ENCODE data around the gene SYT1.

The SYT1 gene

GRCh38 chr12:79407671-79408622, 543.4 kb downstream of the SYT1 start:
- H3K4me2 ChIP-seq (ENCODE audit: low read depth, low read length, poor library complexity, severe bottlenecking) = no peak overlapping the region

GRCh38 chr12:79408689-79409088, 544.1 kb downstream of the SYT1 start:
- no peak for TF ChIP-seq EZH2phosphoT487 (conservative IDR thresholded peaks at IDR 0.05; ENCODE audit: low read length)
- Histone ChIP-seq H3K4me3 (ENCODE audit: insufficient read depth, low read length, poor library complexity, severe bottlenecking) (no peak overlapping the region), H3K27me3 (ENCODE audit: low read length) (no peaks in the 10 kb centered on the region), H3K79me2 (ENCODE audit: insufficient read depth, low read length) (no peaks in the 10 kb centered on the region), H3K9ac (ENCODE audit: low read length) (no peak overlapping the region), H2AFZ (ENCODE audit: low read depth, low read length, severe bottlenecking) (no peak overlapping the region), H3K9me2 (replicated peaks; ENCODE audit: insufficient read depth, low read length) (no peaks in the 10 kb centered on the region), H4K20me1 (ENCODE audit: low read depth, low read length) (no peaks in the 10 kb centered on the region), H3K36me3 (ENCODE audit: low read length) (no peaks in the 10 kb centered on the region), H3F3A (ENCODE audit: insufficient read depth) (no peaks in the 10 kb centered on the region), H3K4me2 (ENCODE audit: low read depth, low read length, poor library complexity, severe bottlenecking) (no peak overlapping the region), H3K27ac (ENCODE audit: low read depth, low read length) (no peak overlapping the region), H3K9me3 (ENCODE audit: insufficient read depth, low read length) (no peaks in the 10 kb centered on the region)

More at GRCh38 chr12:79407671-79408622, 543.4 kb downstream of the SYT1 start:
- no peaks in the 10 kb centered on the region for H3K36me3 ChIP-seq (ENCODE audit: low read length)
- H3K9me3 ChIP-seq (ENCODE audit: insufficient read depth, low read length) = no peaks in the 10 kb centered on the region
- H3K79me2 ChIP-seq (ENCODE audit: insufficient read depth, low read length) = no peaks in the 10 kb centered on the region
- no peaks in the 10 kb centered on the region for H3K27me3 ChIP-seq (ENCODE audit: low read length)
- TF ChIP-seq EZH2phosphoT487 (conservative IDR thresholded peaks at IDR 0.05; ENCODE audit: low read length) = no peak
- TF ChIP-seq, protein P1, sequence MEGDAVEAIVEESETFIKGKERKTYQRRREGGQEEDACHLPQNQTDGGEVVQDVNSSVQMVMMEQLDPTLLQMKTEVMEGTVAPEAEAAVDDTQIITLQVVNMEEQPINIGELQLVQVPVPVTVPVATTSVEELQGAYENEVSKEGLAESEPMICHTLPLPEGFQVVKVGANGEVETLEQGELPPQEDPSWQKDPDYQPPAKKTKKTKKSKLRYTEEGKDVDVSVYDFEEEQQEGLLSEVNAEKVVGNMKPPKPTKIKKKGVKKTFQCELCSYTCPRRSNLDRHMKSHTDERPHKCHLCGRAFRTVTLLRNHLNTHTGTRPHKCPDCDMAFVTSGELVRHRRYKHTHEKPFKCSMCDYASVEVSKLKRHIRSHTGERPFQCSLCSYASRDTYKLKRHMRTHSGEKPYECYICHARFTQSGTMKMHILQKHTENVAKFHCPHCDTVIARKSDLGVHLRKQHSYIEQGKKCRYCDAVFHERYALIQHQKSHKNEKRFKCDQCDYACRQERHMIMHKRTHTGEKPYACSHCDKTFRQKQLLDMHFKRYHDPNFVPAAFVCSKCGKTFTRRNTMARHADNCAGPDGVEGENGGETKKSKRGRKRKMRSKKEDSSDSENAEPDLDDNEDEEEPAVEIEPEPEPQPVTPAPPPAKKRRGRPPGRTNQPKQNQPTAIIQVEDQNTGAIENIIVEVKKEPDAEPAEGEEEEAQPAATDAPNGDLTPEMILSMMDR (IDR thresholded peaks at IDR 0.05; ENCODE audit: insufficient read depth, low read length, poor library complexity, severe bottlenecking) = peak; percentile 39
- no peaks in the 10 kb centered on the region for H3K9me2 ChIP-seq (replicated peaks; ENCODE audit: insufficient read depth, low read length)
- H2AFZ ChIP-seq (ENCODE audit: low read depth, low read length, severe bottlenecking) = no peak overlapping the region
- no peaks in the 10 kb centered on the region for H4K20me1 ChIP-seq (ENCODE audit: low read depth, low read length)
- no peak overlapping the region for H3K9ac ChIP-seq (ENCODE audit: low read length)
- no peaks in the 10 kb centered on the region for H3F3A ChIP-seq (ENCODE audit: insufficient read depth)
- H3K4me3 ChIP-seq (ENCODE audit: insufficient read depth, low read length, poor library complexity, severe bottlenecking) = no peak overlapping the region
- H3K27ac ChIP-seq (ENCODE audit: low read depth, low read length) = no peak overlapping the region

DNA sequence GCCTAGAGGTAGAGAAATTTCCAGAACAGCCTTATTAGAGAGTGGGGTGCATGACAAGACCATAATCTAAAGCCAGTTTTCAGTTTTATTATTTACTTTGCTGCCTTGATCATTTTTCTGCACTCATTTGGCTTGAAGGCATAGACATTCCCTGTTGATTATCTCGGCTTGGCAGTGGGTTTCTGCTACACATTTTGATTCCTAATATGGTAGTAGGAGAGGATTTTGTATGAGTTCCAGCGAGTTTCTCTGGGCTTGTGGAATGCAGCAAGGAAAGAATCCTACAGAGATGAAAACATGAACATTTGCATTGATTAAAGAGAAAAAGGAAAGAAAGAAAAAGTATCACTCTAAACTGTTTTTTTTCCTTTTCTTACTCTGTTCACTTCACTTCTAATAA, 545.0 kb downstream of the SYT1 start:
- Histone ChIP-seq H3K9me3 (ENCODE audit: insufficient read depth, low read length) (no peaks in the 10 kb centered on the region), H3K4me2 (ENCODE audit: low read depth, low read length, poor library complexity, severe bottlenecking) (no peak overlapping the region), H3K4me3 (ENCODE audit: insufficient read depth, low read length, poor library complexity, severe bottlenecking) (no peak overlapping the region), H3K27me3 (ENCODE audit: low read length) (no peaks in the 10 kb centered on the region), H3K9me2 (replicated peaks; ENCODE audit: insufficient read depth, low read length) (no peaks in the 10 kb centered on the region), H4K20me1 (ENCODE audit: low read depth, low read length) (no peaks in the 10 kb centered on the region), H3F3A (ENCODE audit: insufficient read depth) (no peaks in the 10 kb centered on the region), H3K79me2 (ENCODE audit: insufficient read depth, low read length) (no peaks in the 10 kb centered on the region), H3K36me3 (ENCODE audit: low read length) (no peaks in the 10 kb centered on the region), H2AFZ (ENCODE audit: low read depth, low read length, severe bottlenecking) (no peak overlapping the region), H3K9ac (ENCODE audit: low read length) (no peak overlapping the region), H3K27ac (ENCODE audit: low read depth, low read length) (no peak overlapping the region)
- TF ChIP-seq, protein P1 (IDR thresholded peaks at IDR 0.05; ENCODE audit: insufficient read depth, low read length, poor library complexity, severe bottlenecking) = no peak
- no peak for TF ChIP-seq EZH2phosphoT487 (conservative IDR thresholded peaks at IDR 0.05; ENCODE audit: low read length)

DNA sequence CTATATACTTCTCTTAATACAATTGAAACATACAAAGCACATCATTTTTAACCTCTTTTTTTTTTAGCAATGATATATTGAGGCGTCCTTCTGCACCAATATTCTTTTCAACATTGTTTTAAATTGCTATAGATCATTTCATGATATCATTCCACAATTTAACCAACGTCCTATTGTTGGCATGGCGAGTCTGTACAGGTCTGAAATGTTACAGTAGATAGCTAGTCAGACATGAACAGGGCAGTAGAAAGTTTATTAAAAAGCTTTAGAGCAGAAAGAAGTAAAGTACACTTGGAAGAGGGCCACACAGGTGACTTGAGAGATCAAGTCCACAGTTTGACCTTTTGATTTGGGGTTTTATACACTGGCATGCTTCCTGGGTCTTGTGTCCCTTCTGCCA, 547.2 kb downstream of the SYT1 start:
- no peaks in the 10 kb centered on the region for H3K79me2 ChIP-seq (ENCODE audit: insufficient read depth, low read length)
- no peak overlapping the region for H3K4me3 ChIP-seq (ENCODE audit: insufficient read depth, low read length, poor library complexity, severe bottlenecking)
- H3K27me3 ChIP-seq (ENCODE audit: low read length) = no peaks in the 10 kb centered on the region
- no peaks in the 10 kb centered on the region for H3F3A ChIP-seq (ENCODE audit: insufficient read depth)
- H3K9me3 ChIP-seq (ENCODE audit: insufficient read depth, low read length) = no peaks in the 10 kb centered on the region
- no peak overlapping the region for H3K9ac ChIP-seq (ENCODE audit: low read length)
- no peak overlapping the region for H3K27ac ChIP-seq (ENCODE audit: low read depth, low read length)
- H4K20me1 ChIP-seq (ENCODE audit: low read depth, low read length) = no peaks in the 10 kb centered on the region
- no peaks in the 10 kb centered on the region for H3K36me3 ChIP-seq (ENCODE audit: low read length)
- no peak overlapping the region for H2AFZ ChIP-seq (ENCODE audit: low read depth, low read length, severe bottlenecking)
- TF ChIP-seq EZH2phosphoT487 (conservative IDR thresholded peaks at IDR 0.05; ENCODE audit: low read length) = no peak
- TF ChIP-seq, protein P1 (IDR thresholded peaks at IDR 0.05; ENCODE audit: insufficient read depth, low read length, poor library complexity, severe bottlenecking) = no peak
- no peak overlapping the region for H3K4me2 ChIP-seq (ENCODE audit: low read depth, low read length, poor library complexity, severe bottlenecking)
- H3K9me2 ChIP-seq (replicated peaks; ENCODE audit: insufficient read depth, low read length) = no peaks in the 10 kb centered on the region
